SK-N-SH (cell line): ENCODE data around the gene ILK. TPM values are rescaled to one million over a fixed set of nuclear protein-coding genes. Genes with fewer than 3 reads are reported as not detected.

ENCODE experiments used
- CTCF ChIA-PET: fragments of 300-600, 350-600 bp; formaldehyde crosslinking; extraction: SDS; loops from one replicate; lab custom pipeline; 2021; lab: Yijun Ruan, JAX
- POLR2A ChIA-PET: fragments of 350-600 bp; sonication (Branson Sonifier 250); formaldehyde crosslinking; extraction: SDS; loops from one replicate; lab custom pipeline; 2020; ENCODE audit warnings: antibody characterized with exemption, inconsistent platforms; lab: Yijun Ruan, JAX
- DNase-seq: peaks from one replicate; pipeline ENCODE4 v3.0.0; 2012
- H2AFZ ChIP-seq: fragments of 200-600 bp; sonication (generic); 2 replicates; pipeline ENCODE4 v1.8.1; 2016; ENCODE audit warnings: antibody characterized with exemption, mild to moderate bottlenecking, low read depth
- H3F3A ChIP-seq: fragments of 200-600 bp; sonication (generic); replicated peaks from 2 replicates; pipeline ENCODE3; 2016; ENCODE audit warnings: antibody characterized with exemption, mild to moderate bottlenecking; ENCODE audit not compliant: insufficient read depth
- H3K27ac ChIP-seq, 2 experiments: fragments of 200-500 bp in 1 of 2; fragments of 200-600 bp in 1 of 2; sonication (Bioruptor generic) in 1 of 2; sonication (generic), shearing (Covaris generic) in 1 of 2; 2 replicates each; pipeline versions ENCODE4 v1.5.1 to v1.6.1; 2014 to 2016; ENCODE audit warnings: low read depth in 2 of 2, inconsistent platforms in 1 of 2, low read length in 1 of 2, mild to moderate bottlenecking in 1 of 2, mixed read lengths in 1 of 2
- H3K27me3 ChIP-seq: fragments of 200-600 bp; sonication (generic), shearing (Covaris generic); 2 replicates; pipeline ENCODE4 v1.6.1; 2016; ENCODE audit warnings: mixed run types; ENCODE audit not compliant: insufficient read depth
- H3K36me3 ChIP-seq, 2 experiments: fragments of 200-500 bp in 1 of 2; fragments of 200-600 bp in 1 of 2; sonication (Bioruptor generic) in 1 of 2; sonication (generic) in 1 of 2; replicated peaks in 1 of 2; 2 replicates each; pipeline versions ENCODE3 to v1.5.1; 2014 to 2016; ENCODE audit warnings: low read length in 1 of 2, mild to moderate bottlenecking in 1 of 2; ENCODE audit not compliant: insufficient read depth in 2 of 2, control insufficient read depth in 1 of 2
- H3K4me1 ChIP-seq, 2 experiments: fragments of 200-500 bp in 1 of 2; fragments of 200-600 bp in 1 of 2; sonication (Bioruptor generic) in 1 of 2; sonication (generic), shearing (Covaris generic) in 1 of 2; 2 replicates each; pipeline versions ENCODE4 v1.5.1 to v1.6.1; 2014 to 2016; ENCODE audit warnings: low read depth in 1 of 2, low read length in 1 of 2, mixed run types in 1 of 2; ENCODE audit not compliant: insufficient read depth in 2 of 2, control insufficient read depth in 1 of 2
- H3K4me2 ChIP-seq: fragments of 200-600 bp; sonication (generic), shearing (Covaris generic); 2 replicates; pipeline ENCODE4 v1.6.1; 2017; ENCODE audit warnings: mixed run types
- H3K4me3 ChIP-seq, 2 experiments: fragments of 200-500 bp in 1 of 2; fragments of 200-600 bp in 1 of 2; sonication (Bioruptor generic) in 1 of 2; sonication (generic), shearing (Covaris generic) in 1 of 2; 2 replicates each; pipeline versions ENCODE4 v1.5.1 to v1.8.1; 2014 to 2016; ENCODE audit warnings: low read depth in 2 of 2, inconsistent platforms in 1 of 2, low read length in 1 of 2, mild to moderate bottlenecking in 1 of 2, mixed read lengths in 1 of 2, moderate library complexity in 1 of 2
- H3K79me2 ChIP-seq: fragments of 200-600 bp; sonication (generic); 2 replicates; pipeline ENCODE4 v1.8.1; 2017; ENCODE audit warnings: mild to moderate bottlenecking; ENCODE audit not compliant: insufficient read depth
- H3K9ac ChIP-seq: fragments of 200-600 bp; sonication (generic); 2 replicates; pipeline ENCODE4 v1.6.1; 2017; ENCODE audit warnings: mixed run types
- H3K9me2 ChIP-seq: fragments of 200-600 bp; sonication (generic); 2 replicates; pipeline ENCODE4 v1.6.1; 2017; ENCODE audit warnings: mixed run types
- H3K9me3 ChIP-seq: fragments of 200-600 bp; sonication (generic); 2 replicates; pipeline ENCODE4 v1.6.1; 2017; ENCODE audit warnings: mixed run types, mild to moderate bottlenecking, moderate library complexity
- H4K20me1 ChIP-seq: fragments of 200-600 bp; sonication (generic); 2 replicates; pipeline ENCODE4 v1.6.1; 2017; ENCODE audit warnings: mild to moderate bottlenecking, mixed run types; ENCODE audit not compliant: insufficient read depth
- CHD2 ChIP-seq: fragments of 150-350 bp; IDR thresholded peaks from 2 replicates; pipeline ENCODE4 v1.6.1; 2018; ENCODE audit warnings: low read length; ENCODE audit not compliant: partially characterized antibody
- CTCF ChIP-seq: fragments of 200-600 bp; sonication (generic); IDR thresholded peaks from 2 replicates; pipeline ENCODE4 v1.6.1; 2017; ENCODE audit warnings: antibody characterized with exemption, mild to moderate bottlenecking, moderate library complexity
- EP300 ChIP-seq, 2 experiments: IDR thresholded peaks; 2 replicates each; pipeline versions ENCODE4 v1.4.0 to v1.6.1; 2012; ENCODE audit warnings: borderline replicate concordance in 1 of 2, low read depth in 1 of 2, low read length in 1 of 2
- GABPA ChIP-seq: IDR thresholded peaks from 2 replicates; pipeline ENCODE4 v1.4.0; 2012; ENCODE audit warnings: low read depth, mild to moderate bottlenecking
- JUND ChIP-seq: IDR thresholded peaks from 2 replicates; pipeline ENCODE4 v1.4.0; 2012
- MXI1 ChIP-seq: IDR thresholded peaks from 2 replicates; pipeline ENCODE4 v1.6.1; 2012; ENCODE audit warnings: mild to moderate bottlenecking, low read depth, low read length, improper control_type of control experiment
- POLR2AphosphoS5 ChIP-seq: IDR thresholded peaks from 2 replicates; pipeline ENCODE4 v1.6.1; 2012; ENCODE audit warnings: low read depth, low read length
- RCOR1 ChIP-seq: fragments of 150-350 bp; IDR thresholded peaks from 2 replicates; pipeline ENCODE4 v1.6.1; 2017; ENCODE audit warnings: antibody characterized with exemption, low read length
- TCF12 ChIP-seq: IDR thresholded peaks from 2 replicates; pipeline ENCODE4 v1.4.0; 2012
- WGBS: methylation state at CpG from one replicate; pipeline ENCODE4 v1.1.6; 2017; ENCODE audit warnings: low lambda C conversion rate; 5-methylcytosine and 5-hydroxymethylcytosine counted together
- polyA plus RNA-seq, 3 experiments: library from polyadenylated mRNA; depleted of rRNA; stranded (reverse); fragments of >200 nt; gene quantifications; 2 replicates each; pipeline ENCODE4 v1.2.3, GENCODE V29; 2012
- TF ChIP-seq, protein P1 (sequence below): IDR thresholded peaks from 2 replicates; pipeline ENCODE4; 2012
- TF ChIP-seq, protein P2 (sequence below): IDR thresholded peaks from 2 replicates; pipeline ENCODE4 v1.6.1; 2012; ENCODE audit warnings: mild to moderate bottlenecking, low read depth, low read length, moderate library complexity
- TF ChIP-seq, protein P3 (sequence below): fragments of 150-350 bp; IDR thresholded peaks from 2 replicates; pipeline ENCODE4 v1.6.1; 2016; ENCODE audit warnings: mild to moderate bottlenecking, low read depth, low read length

The ILK gene
- polyA plus RNA-seq, 1 of the 3 experiments (the other 2 are of a cell fraction) = 241 TPM

- ChIA-PET POLR2A (no interaction called here), CTCF (interaction anchor here (1.5 kb wide), 1 partner anchor 30 kb away, joined by 5 read pairs; no protein-coding TSS in a partner anchor)
- Histone ChIP-seq H3K27me3 (no peaks in the 10 kb centered on the region), H3K9ac (no peak overlapping the region), H3K27ac (no peak overlapping the region), H3K36me3 (no peaks in the 10 kb centered on the region), H2AFZ (no peak overlapping the region), H3K79me2 (no peaks in the 10 kb centered on the region), H3K9me2 (no peaks in the 10 kb centered on the region), H4K20me1 (no peaks in the 10 kb centered on the region), H3K9me3 (no peaks in the 10 kb centered on the region)
- DNase-seq = no peak
- 88% methylated on average over 7 of the region's 7 CpGs for WGBS
- TF ChIP-seq, protein P1, sequence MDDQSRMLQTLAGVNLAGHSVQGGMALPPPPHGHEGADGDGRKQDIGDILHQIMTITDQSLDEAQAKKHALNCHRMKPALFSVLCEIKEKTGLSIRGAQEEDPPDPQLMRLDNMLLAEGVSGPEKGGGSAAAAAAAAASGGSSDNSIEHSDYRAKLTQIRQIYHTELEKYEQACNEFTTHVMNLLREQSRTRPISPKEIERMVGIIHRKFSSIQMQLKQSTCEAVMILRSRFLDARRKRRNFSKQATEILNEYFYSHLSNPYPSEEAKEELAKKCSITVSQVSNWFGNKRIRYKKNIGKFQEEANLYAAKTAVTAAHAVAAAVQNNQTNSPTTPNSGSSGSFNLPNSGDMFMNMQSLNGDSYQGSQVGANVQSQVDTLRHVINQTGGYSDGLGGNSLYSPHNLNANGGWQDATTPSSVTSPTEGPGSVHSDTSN = no peak
- no peak for TF ChIP-seq POLR2AphosphoS5
- TF ChIP-seq, all 33 proteins: peak for 0
- Histone ChIP-seq H3K4me3 (no peak overlapping the region), H3K4me2 (no peak overlapping the region), H3F3A (no peaks in the 10 kb centered on the region), H3K4me1 (peaks cover 6 to 44% of the 10 kb centered on the region in 2 experiments; a peak in 2 of 4 replicates)
Measured at GRCh38 chr11:6642957-6643356, 39.4 kb downstream of the ILK start.

- CTCF ChIA-PET = interaction anchor here (0.6 to 2.2 kb wide), 7 partner anchors 11 to 267 kb away, joined by 3 to 10 read pairs (median 4); partner anchors contain the start of genes DCHS1, MRPL17 and TAF10
- 52% methylated on average over 11 of the region's 12 CpGs for WGBS
Measured at GRCh38 chr11:6646071-6646470, 42.5 kb downstream of the ILK start.

DNA sequence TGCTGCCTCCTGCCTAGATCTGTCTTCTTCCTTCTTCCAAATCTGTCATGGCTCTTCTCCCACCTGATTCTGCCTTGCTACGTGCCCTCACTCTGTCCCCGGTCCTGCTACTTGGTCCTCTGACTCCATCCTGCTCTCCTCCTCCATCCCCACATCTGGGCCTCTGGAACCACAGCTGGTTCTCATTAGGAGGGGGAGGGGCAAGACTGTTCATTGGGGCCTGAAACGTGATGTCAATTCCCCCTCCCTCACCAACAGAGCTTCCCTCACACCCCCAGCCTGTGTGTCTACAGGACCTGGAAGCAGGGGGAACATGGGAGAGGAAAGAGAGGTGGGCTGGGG lies 43.0 kb downstream of the ILK start:
- no peaks in the 10 kb centered on the region for H3K27me3 ChIP-seq
- DNase-seq = peak; percentile 88
- H3K9me2 ChIP-seq = no peaks in the 10 kb centered on the region
- H3K4me2 ChIP-seq = peak overlapping the region; percentile 52; the same call in 1 of the 2 replicates
- CTCF ChIA-PET = interaction anchor here (0.6 to 2.2 kb wide), 7 partner anchors 8 to 268 kb away, joined by 3 to 10 read pairs (median 6); partner anchors contain the start of genes DCHS1, MRPL17 and TAF10
- no peaks in the 10 kb centered on the region for H4K20me1 ChIP-seq
- POLR2A ChIA-PET = interaction anchor here (0.6 to 2.8 kb wide), 9 partner anchors 9 to 228 kb away, joined by 3 to 29 read pairs (median 6); partner anchors contain the start of genes APBB1, DCHS1, MRPL17 and TAF10
- H3K4me3 ChIP-seq = peak overlapping the region in 1 of 2 experiments; percentile 12; a peak in 1 of 4 replicates
- no peaks in the 10 kb centered on the region for H3K36me3 ChIP-seq
- peak overlapping the region; percentile 78; the same call in 1 of the 2 replicates for H2AFZ ChIP-seq
- 42% methylated on average over 3 of the region's 3 CpGs for WGBS
- no peaks in the 10 kb centered on the region for H3K9me3 ChIP-seq
- H3K27ac ChIP-seq = peak overlapping the region in 1 of 2 experiments; percentile 98; a peak in 2 of 4 replicates
- H3K9ac ChIP-seq = no peak overlapping the region
- peaks cover 6 to 40% of the 10 kb centered on the region in 2 experiments; a peak in 2 of 4 replicates for H3K4me1 ChIP-seq
- H3K79me2 ChIP-seq = no peaks in the 10 kb centered on the region
- no peaks in the 10 kb centered on the region for H3F3A ChIP-seq
- TF ChIP-seq TCF12 (peak; percentile 87), EP300 (IDR thresholded peaks at IDR 0.05; ENCODE audit: borderline replicate concordance in 1 of 2, low read depth in 1 of 2, low read length in 1 of 2) (peak in 1 of 2 experiments; percentile 49; a peak in 2 of 4 replicates), RCOR1 (peak; percentile 72; the same call in 1 of the 2 replicates), CHD2 (peak; percentile 91), CTCF (no peak)
- TF ChIP-seq, protein P2, sequence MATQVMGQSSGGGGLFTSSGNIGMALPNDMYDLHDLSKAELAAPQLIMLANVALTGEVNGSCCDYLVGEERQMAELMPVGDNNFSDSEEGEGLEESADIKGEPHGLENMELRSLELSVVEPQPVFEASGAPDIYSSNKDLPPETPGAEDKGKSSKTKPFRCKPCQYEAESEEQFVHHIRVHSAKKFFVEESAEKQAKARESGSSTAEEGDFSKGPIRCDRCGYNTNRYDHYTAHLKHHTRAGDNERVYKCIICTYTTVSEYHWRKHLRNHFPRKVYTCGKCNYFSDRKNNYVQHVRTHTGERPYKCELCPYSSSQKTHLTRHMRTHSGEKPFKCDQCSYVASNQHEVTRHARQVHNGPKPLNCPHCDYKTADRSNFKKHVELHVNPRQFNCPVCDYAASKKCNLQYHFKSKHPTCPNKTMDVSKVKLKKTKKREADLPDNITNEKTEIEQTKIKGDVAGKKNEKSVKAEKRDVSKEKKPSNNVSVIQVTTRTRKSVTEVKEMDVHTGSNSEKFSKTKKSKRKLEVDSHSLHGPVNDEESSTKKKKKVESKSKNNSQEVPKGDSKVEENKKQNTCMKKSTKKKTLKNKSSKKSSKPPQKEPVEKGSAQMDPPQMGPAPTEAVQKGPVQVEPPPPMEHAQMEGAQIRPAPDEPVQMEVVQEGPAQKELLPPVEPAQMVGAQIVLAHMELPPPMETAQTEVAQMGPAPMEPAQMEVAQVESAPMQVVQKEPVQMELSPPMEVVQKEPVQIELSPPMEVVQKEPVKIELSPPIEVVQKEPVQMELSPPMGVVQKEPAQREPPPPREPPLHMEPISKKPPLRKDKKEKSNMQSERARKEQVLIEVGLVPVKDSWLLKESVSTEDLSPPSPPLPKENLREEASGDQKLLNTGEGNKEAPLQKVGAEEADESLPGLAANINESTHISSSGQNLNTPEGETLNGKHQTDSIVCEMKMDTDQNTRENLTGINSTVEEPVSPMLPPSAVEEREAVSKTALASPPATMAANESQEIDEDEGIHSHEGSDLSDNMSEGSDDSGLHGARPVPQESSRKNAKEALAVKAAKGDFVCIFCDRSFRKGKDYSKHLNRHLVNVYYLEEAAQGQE = 0 out of 2 replicates have a peak, but pooled peaks have one; percentile 20

More at GRCh38 chr11:6646071-6646470, 42.5 kb downstream of the ILK start:
- Histone ChIP-seq H3K4me1 (peaks cover 6 to 40% of the 10 kb centered on the region in 2 experiments; a peak in 2 of 4 replicates), H2AFZ (no peak overlapping the region), H3K9me3 (no peaks in the 10 kb centered on the region), H3F3A (no peaks in the 10 kb centered on the region), H3K9ac (no peak overlapping the region), H3K36me3 (no peaks in the 10 kb centered on the region), H4K20me1 (no peaks in the 10 kb centered on the region), H3K79me2 (no peaks in the 10 kb centered on the region), H3K27ac (peak overlapping the region in 1 of 2 experiments; percentile 98; a peak in 2 of 4 replicates), H3K27me3 (no peaks in the 10 kb centered on the region), H3K4me2 (peak overlapping the region; percentile 52; the same call in 1 of the 2 replicates), H3K9me2 (no peaks in the 10 kb centered on the region), H3K4me3 (peak overlapping the region in 1 of 2 experiments; percentile 12; a peak in 1 of 4 replicates)
- no peak for TF ChIP-seq EP300 (IDR thresholded peaks at IDR 0.05; ENCODE audit: borderline replicate concordance in 1 of 2, low read depth in 1 of 2, low read length in 1 of 2)
- TF ChIP-seq GABPA = no peak
- TF ChIP-seq MXI1 = peak; percentile 95
- TF ChIP-seq, protein P3, sequence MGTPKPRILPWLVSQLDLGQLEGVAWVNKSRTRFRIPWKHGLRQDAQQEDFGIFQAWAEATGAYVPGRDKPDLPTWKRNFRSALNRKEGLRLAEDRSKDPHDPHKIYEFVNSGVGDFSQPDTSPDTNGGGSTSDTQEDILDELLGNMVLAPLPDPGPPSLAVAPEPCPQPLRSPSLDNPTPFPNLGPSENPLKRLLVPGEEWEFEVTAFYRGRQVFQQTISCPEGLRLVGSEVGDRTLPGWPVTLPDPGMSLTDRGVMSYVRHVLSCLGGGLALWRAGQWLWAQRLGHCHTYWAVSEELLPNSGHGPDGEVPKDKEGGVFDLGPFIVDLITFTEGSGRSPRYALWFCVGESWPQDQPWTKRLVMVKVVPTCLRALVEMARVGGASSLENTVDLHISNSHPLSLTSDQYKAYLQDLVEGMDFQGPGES = no peak
- TF ChIP-seq JUND = no peak
- TF ChIP-seq RCOR1 = no peak
- no peak for DNase-seq
- POLR2A ChIA-PET = interaction anchor here (0.6 to 2.8 kb wide), 8 partner anchors 10 to 227 kb away, joined by 3 to 29 read pairs (median 8); partner anchors contain the start of genes APBB1, DCHS1, MRPL17 and TAF10
